Measurements from ENCODE around the gene PGLYRP3.

PGLYRP3 gene

DNA sequence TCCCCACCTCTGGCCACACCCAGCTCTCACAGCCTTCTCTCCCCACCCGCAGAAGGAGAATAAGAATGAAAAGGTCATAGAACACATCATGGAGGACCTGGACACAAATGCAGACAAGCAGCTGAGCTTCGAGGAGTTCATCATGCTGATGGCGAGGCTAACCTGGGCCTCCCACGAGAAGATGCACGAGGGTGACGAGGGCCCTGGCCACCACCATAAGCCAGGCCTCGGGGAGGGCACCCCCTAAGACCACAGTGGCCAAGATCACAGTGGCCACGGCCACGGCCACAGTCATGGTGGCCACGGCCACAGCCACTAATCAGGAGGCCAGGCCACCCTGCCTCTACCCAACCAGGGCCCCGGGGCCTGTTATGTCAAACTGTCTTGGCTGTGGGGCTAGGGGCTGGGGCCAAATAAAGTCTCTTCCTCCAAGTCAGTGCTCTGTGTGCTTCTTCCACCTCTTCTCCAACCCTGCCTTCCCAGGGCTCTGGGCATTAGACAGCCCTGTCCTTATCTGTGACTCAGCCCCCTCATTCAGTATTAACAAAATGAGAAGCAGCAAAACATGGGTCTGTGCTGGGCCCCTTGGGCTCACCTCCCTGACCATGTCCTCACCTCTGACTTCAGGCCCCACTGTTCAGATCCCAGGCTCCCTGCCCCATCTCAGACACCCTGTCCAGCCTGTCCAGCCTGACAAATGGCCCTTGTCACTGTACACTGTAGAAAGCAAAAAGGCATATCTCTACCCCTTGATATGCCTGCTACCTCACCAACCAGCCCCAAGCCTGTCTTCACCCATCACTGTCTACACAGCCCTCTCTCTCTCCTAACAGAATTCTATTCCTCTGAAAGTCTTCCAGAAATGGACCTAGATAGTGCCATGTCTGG is 48.1 kb upstream of the PGLYRP3 start:
- Histone ChIP-seq H3K4me1 (ENCODE audit: control insufficient read depth, low read length) (no peaks in the 10 kb centered on the region), H3K4me3 (ENCODE audit: low read length) (no peak overlapping the region), H3K36me3 (ENCODE audit: control insufficient read depth, low read length) (no peaks in the 10 kb centered on the region), H3K4me2 (ENCODE audit: low read length) (no peak overlapping the region), H3K79me2 (ENCODE audit: control insufficient read depth, low read length) (no peaks in the 10 kb centered on the region), H3K9me2 (replicated peaks; ENCODE audit: control insufficient read depth, low read length) (no peaks in the 10 kb centered on the region), H3K27ac (ENCODE audit: low read depth, low read length) (no peak overlapping the region), H3F3A (ENCODE audit: control insufficient read depth, insufficient read depth) (no peaks in the 10 kb centered on the region), H3K27me3 (ENCODE audit: control insufficient read depth, low read length) (peaks cover under 1% of the 10 kb centered on the region; the same call in 1 of the 2 replicates), H4K20me1 (ENCODE audit: control insufficient read depth, insufficient read depth, low read depth, low read length) (no peaks in the 10 kb centered on the region; the same call in 1 of the 2 replicates), H3K9me3 (ENCODE audit: control insufficient read depth, insufficient read depth, low read length) (no peaks in the 10 kb centered on the region)
- TF ChIP-seq EZH2phosphoT487 (IDR thresholded peaks at IDR 0.05; ENCODE audit: borderline replicate concordance, low read length) (no peak), CTCF (IDR thresholded peaks at IDR 0.05; ENCODE audit: low read depth, low read length, poor library complexity, severe bottlenecking) (no peak)

- no peak overlapping the region for H3K27ac ChIP-seq (ENCODE audit: low read depth, low read length)
- no peak overlapping the region for H3K4me3 ChIP-seq (ENCODE audit: low read length)
- H3K9me2 ChIP-seq (replicated peaks; ENCODE audit: control insufficient read depth, low read length), result no peaks in the 10 kb centered on the region
- no peaks in the 10 kb centered on the region; the same call in 1 of the 2 replicates for H4K20me1 ChIP-seq (ENCODE audit: control insufficient read depth, insufficient read depth, low read depth, low read length)
- H3K9me3 ChIP-seq (ENCODE audit: control insufficient read depth, insufficient read depth, low read length), result no peaks in the 10 kb centered on the region
- no peaks in the 10 kb centered on the region for H3K79me2 ChIP-seq (ENCODE audit: control insufficient read depth, low read length)
- H3K27me3 ChIP-seq (ENCODE audit: control insufficient read depth, low read length), result no peaks in the 10 kb centered on the region
- no peaks in the 10 kb centered on the region for H3K36me3 ChIP-seq (ENCODE audit: control insufficient read depth, low read length)
- H3F3A ChIP-seq (ENCODE audit: control insufficient read depth, insufficient read depth), result no peaks in the 10 kb centered on the region
- no peaks in the 10 kb centered on the region for H3K4me1 ChIP-seq (ENCODE audit: control insufficient read depth, low read length)
- H3K4me2 ChIP-seq (ENCODE audit: low read length), result no peak overlapping the region
- TF ChIP-seq CTCF (IDR thresholded peaks at IDR 0.05; ENCODE audit: low read depth, low read length, poor library complexity, severe bottlenecking) (no peak), EZH2phosphoT487 (IDR thresholded peaks at IDR 0.05; ENCODE audit: borderline replicate concordance, low read length) (no peak)
Observed at GRCh38 chr1:153360190-153360589, 47.4 kb upstream of the PGLYRP3 start.

DNA sequence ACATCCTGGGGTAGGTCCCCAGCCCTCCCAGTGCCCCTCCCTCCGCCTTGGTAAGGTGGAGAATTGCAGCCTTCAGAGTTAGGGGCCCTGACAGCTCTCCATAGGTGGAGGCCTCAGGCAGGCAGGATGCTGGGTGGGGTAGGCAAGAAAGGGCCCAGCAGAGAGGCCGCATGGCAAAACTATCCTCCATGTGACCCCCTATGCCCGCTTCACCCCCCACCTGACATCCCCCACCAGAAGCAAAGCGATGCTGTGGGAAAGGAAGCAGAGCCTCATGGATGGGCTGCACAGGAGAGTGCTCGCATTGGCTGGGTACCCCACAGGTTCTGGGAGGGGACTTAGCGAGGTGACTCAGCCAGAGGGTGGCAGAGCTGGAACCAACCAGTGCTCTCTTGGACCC is 46.5 kb upstream of the PGLYRP3 start:
- no peaks in the 10 kb centered on the region; the same call in 1 of the 2 replicates for H4K20me1 ChIP-seq (ENCODE audit: control insufficient read depth, insufficient read depth, low read depth, low read length)
- H3K9me2 ChIP-seq (replicated peaks; ENCODE audit: control insufficient read depth, low read length), result no peaks in the 10 kb centered on the region
- no peak overlapping the region for H3K27ac ChIP-seq (ENCODE audit: low read depth, low read length)
- no peaks in the 10 kb centered on the region for H3K36me3 ChIP-seq (ENCODE audit: control insufficient read depth, low read length)
- no peaks in the 10 kb centered on the region for H3F3A ChIP-seq (ENCODE audit: control insufficient read depth, insufficient read depth)
- H3K4me3 ChIP-seq (ENCODE audit: low read length), result no peak overlapping the region
- TF ChIP-seq CTCF (IDR thresholded peaks at IDR 0.05; ENCODE audit: low read depth, low read length, poor library complexity, severe bottlenecking) (no peak), EZH2phosphoT487 (IDR thresholded peaks at IDR 0.05; ENCODE audit: borderline replicate concordance, low read length) (no peak)
- no peaks in the 10 kb centered on the region for H3K79me2 ChIP-seq (ENCODE audit: control insufficient read depth, low read length)
- H3K9me3 ChIP-seq (ENCODE audit: control insufficient read depth, insufficient read depth, low read length), result no peaks in the 10 kb centered on the region
- no peak overlapping the region for H3K4me2 ChIP-seq (ENCODE audit: low read length)
- no peaks in the 10 kb centered on the region for H3K27me3 ChIP-seq (ENCODE audit: control insufficient read depth, low read length)
- H3K4me1 ChIP-seq (ENCODE audit: control insufficient read depth, low read length), result no peaks in the 10 kb centered on the region

All from DOHH2 (cell line).